GM21526 (cell line): Measurements from ENCODE around the gene THRA.

Source experiments
- ATAC-seq: cut with Tn5 transposase; IDR thresholded peaks from one replicate; pipeline ENCODE4 v1.9.1; 2021; ENCODE audit warnings: moderate library complexity; ENCODE audit not compliant: unreplicated experiment, low FRiP score

The THRA gene

DNA sequence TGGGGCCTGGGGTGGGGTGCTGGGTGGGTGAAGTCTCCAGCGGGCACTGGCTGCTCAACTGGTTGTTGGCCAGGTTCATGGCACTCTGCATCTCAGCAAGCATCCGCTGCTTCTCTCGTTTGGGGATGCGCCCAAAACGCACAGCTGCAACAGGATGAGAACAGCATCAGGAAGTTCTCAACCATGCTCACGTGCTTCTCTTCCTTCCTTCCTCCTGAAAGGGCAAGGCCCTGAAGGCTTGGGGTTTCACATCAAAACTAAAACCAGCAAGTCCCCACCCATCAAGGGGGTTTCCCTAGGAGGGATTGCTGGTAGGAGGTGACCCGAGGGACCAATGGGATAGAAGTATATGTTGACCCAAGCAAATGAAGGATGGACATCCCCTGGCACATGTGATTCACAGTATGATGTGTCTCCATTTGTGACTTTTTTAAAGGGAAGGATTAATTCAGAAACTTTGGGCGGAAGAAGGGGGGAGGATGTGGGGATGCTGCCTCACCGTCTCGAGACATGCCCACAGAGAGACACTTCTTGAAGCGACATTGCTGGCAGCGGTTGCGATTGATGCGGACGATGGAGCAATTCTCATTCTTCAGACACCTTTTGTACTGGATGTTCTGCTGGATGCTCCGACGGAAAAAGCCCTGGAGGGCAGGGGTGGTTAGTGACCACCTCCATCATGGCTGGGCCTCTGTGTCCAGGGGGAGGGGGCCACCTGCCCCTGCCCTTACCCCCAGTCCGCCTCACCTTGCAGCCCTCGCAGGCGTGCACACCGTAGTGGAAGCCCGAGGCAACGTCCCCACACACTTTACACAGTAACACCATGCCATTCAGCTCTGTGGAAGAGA lies 33.4 kb downstream of the THRA start:
- ATAC-seq, result peak; percentile 43

DNA sequence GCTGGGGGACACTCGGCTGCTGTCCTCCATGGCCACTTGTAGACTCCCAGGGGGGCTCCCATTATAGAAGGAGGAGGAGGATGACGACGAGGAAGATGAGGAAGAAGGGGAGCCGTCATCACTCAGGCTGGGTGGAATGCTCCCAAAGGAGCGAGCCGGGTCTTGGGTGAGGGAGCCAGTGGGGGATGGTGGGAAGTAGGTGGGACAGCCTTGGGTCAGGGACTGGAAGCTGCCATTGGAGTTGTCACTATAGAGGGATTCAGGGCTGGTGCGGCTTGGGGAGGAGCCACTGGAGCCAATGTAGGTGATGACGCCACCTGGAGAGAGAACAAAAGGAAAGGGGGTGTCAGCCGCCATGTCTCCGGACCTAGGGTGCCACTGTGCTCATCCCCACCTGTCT lies 34.3 kb downstream of the THRA start:
- no peak for ATAC-seq

DNA sequence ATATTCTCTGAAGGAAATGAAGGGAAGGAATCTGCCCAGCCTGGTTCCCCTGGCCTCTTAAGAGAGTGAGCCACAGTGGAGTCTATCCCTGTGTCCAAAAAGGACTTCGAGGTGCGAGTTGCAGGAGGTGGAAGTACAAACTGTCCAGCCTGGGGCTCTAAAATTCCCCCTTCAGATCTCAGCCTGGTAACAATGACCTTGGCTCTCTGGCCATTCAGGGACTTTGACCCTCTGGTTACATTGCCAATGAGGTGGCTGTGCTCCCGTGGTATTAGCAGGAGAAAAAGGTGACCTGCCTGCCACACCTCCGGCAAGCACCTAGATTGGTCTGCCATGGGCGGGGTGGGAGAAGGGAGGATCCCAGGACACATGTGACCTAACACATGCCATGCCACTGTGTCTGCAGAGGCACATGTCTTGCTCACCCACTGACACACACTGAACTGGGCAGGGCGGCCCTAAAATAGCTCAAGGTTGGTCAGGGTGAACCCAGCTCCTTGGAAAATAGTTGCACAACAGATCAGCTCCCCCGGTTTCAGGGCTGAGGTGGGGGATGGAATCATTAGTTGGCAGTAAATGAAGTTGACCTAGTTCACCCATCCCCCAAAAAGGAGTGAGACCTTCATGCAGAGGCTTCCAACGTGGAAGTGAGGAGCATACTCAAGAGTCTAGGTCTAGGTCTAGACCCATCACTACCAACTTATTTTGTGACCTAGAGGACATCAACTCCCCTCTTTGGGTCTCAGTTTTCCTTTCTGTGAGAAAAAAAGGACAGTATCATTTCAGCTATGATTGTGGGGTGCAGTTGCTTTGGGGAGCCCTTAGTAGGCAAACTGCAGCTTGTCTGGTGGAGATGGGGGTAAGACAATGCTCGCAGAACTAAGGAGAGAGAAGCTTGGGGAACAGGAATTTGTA lies 35.4 kb downstream of the THRA start:
- no peak for ATAC-seq

DNA sequence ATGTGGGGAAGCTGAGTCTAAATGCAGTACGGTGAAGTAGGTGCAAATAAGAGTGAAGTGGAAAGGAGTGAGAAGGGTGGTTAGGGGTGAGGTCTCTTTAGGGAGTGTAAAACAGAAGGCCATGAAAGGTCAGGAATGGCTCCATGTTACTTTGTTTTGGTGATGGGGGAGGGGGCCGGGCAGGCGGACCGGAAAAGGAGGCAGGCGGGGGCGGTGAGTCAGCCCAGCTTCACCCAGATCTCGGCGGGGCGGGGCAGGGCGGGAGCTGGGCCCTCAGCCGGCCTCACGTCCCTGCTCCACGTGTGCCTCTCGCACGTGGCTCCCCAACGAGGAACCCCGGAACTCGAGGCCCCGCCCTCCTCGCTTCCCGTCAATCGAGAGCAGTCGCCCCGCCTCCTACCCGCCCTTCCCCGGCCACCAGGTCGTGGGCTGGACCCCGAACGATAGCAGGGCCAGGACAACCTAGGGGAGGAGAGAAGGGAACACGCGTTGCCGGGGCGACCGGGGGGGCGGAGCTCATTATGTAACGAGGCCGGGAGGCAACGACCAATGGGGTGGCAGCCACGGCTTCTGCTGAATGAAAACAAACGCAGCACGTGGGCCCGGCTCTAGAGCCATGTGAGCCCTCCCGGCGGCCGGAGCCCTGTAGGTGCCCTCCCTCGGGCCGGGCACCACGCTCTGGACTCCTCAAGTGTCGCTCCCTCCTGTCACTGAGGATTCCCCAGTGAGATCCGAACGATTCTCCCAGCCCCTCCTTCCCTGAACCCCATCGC lies 36.3 kb downstream of the THRA start:
- ATAC-seq, result peak; percentile 49

DNA sequence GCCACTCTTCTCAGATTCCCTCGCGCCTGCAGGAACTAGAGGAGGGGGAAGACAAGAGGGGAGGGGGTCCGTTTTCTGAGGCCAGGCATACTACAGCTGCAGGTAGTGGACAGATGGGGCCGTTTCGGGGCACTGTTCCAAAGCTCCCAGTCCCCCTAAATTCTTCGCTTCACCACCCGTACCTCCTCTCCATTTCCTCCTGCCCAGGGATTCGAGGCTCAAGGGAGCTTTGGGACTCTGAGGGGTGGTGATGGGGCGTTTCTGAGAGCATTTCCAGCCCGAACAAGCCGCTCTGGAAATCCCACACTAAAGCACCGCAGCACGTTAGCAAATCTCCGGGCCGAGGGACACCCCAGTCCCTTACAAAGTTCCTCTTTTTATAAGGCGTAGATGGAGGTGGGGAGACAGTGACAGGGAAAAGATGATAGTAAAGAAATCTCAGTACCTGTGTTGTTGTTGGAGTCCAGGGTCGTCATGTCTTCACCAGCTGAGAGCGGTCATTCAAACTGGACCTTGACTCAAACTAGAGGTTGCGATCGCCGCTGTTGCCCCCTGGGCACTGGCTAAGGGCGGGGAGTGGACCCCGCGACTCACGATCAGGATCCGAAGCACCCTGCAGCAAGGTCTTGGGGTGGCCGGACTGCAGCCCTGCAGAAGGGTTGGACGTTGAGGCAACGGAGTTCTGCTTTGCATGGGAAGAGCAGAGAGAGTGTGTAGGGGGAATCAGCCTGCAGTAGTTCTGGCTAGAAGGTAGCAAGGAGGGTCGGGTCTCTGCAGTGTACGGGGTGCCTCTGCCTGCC lies 37.1 kb downstream of the THRA start:
- no peak for ATAC-seq

DNA sequence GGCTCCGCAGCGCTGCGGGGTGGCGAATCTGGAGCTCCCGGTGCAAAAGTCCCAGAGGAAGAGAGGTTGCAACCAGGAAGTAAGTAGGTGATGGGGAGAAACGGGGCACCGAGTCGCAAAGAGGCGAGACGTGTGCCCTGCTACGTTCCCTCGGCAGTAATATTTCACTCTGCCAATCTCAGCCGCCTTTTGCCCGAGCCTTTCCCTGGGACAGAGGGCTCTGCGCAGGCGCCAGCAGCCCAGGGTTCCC lies 37.6 kb downstream of the THRA start, which contains the start of gene NR1D1:
Gene NR1D1 (minus strand): TSS at position 171 of the 250 bp plus-strand sequence. CDS start 495 bp downstream, outside the sequence.
- no peak for ATAC-seq

DNA sequence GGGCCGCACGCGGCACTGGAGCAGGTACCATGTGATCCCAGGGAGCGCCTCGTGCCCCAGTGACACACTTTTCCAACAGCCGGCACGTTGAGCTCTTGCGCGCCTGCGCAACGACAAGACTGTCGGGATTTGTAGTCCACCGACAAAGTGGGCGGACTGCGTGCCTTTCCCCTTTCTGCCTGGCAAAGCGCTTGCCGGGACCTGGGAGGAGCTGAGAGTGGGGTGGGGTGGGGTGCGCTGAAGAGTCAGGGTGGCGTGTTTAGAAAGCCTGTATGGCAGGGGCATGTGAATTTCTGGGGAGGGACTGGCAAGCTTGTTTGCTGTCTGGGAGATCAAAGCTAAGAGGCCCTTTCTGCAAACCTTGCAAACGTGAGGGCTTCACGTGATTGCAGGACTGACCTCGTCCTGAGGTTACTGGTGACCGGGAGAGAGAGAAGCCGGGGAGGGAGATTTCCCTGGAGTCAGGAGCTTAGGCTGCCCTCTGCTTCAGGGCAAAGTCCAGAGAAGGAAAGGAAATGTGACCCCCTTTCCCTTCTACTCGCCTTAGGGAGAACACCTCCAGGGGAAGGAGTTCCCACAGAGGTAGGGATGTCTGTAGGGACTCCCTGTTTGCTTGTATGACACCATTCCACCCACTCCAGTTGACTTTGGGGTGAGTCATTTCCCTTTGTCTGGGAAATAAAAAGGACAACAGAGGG lies 38.1 kb downstream of the THRA start:
- ATAC-seq, result no peak

DNA sequence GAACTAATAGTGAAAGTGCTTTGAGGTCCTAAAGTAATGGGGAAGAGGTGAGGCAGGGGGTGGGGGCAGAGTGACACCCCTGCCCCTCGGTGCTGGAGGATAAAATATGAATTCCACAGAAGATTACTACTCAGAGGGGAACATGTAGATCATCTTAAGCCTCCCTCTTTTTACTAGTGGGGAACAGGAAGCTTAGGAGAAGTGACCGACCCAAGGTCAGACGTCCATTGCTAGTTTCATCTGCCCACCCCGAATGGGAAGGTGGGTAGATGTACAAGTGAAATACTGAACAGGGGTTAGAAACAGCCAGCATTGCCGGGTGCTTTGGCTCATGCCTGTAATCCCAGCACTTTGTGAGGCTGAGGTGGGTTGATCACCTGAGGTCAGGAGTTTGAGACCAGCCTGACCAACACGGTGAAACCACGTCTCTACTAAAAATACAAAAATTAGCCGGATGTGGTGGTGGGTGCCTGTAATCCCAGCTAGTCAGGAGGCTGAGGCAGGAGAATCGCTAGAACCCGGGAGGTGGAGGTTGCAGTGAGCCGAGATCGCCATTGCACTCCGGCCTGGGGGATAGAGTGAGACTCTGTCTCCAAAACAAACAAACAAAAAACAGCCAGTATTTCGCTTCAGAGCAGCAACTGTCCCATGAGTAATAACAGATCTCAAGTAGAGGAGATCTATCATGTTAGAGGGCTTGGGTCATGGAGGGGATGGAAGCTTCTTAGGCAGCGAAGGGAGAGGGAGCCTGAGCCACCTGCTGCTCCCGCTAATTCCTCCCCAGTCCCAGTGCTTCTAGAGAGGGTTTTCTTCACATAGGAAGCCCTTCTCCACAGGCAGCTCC lies 38.8 kb downstream of the THRA start:
- no peak for ATAC-seq

DNA sequence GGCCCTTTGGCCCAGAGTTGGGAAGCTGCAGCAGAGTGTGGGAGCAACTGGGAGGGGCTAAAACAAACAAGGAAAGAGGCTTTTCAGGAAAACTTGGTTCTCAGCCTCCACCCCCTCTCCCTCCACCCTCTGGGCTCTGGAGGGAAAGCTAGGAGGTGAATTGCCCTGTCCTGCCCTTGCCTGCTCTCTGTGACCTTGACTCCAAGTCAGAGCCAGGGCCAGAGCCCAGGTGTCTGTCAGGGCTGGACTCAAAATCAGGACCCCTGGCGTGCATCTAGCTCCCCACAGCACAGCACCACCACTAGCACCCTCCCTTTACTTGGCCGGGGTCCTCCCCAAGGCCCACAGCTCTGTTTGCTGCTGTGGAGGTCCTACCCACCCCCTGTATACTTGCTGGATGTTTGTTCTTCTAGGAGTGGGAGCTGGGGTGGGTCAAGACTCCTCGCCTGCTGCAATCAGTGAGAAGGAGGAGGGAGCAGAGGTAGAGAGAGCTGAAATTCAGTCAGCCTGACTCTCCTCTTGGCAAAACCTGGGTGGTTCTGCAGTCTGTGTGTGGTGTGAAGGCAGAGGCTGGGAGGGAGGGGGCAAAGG lies 40.4 kb downstream of the THRA start:
- ATAC-seq, result no peak

DNA sequence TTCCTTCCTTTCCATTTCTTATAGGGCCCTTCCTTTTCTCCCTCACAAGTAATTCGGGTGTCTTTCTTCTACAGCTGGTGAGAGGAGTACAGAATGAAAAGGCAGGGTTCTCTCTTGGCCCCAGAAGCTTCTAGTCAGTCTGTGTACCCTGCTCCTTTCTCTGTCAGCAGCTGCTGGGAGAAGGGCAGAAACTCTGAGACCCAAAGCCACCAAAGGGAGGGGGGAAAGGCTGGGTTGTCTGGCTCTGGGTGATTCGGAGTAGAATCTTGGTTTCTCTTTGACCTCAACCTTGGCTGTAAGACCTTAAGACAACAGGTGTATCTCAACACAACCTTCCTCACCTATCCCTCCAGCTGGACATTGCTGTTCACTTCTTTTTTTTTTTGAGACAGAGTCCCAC lies 40.9 kb downstream of the THRA start:
- ATAC-seq, result no peak

DNA sequence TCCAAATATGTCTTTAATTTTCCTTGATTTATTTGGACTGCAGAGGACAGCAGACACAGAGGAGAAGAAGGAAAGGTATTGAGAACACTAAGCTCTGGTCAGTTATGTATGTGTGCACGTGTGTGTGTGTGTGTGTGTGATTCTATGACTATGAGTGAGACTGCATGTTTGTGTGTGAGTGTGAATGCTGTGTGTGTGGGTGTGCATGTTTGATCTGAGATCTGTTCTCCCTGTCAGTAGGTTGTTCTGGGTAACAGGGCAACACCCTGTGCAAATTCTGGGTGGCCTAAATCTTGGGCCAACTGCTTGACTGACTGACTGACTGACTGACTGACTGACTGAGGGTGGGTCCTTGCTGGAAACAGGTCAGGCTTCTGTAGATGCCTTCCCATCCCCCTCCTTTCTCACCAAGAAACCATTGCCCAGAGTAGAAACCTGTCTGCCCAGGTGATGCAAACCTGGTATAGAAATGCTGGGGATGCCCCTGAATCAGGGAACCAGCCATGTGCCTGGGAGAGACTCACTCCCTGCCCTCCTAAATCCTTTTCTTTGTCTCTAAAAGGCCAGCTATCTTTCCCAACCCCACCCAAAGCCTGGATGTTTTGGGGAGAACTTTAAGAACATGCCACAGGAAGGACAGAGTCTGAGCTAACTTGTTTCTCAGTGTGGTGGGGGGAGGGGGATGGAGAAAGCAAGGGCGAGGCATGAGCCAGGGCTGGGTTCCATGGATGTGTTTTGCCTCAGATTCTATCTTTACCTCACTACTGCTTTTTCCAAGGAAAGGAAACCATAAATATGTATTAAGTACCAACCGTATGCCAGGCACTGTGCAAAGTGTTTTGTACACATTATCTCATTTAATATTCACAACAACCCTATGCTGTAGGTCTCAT lies 42.1 kb downstream of the THRA start:
- ATAC-seq, result no peak

DNA sequence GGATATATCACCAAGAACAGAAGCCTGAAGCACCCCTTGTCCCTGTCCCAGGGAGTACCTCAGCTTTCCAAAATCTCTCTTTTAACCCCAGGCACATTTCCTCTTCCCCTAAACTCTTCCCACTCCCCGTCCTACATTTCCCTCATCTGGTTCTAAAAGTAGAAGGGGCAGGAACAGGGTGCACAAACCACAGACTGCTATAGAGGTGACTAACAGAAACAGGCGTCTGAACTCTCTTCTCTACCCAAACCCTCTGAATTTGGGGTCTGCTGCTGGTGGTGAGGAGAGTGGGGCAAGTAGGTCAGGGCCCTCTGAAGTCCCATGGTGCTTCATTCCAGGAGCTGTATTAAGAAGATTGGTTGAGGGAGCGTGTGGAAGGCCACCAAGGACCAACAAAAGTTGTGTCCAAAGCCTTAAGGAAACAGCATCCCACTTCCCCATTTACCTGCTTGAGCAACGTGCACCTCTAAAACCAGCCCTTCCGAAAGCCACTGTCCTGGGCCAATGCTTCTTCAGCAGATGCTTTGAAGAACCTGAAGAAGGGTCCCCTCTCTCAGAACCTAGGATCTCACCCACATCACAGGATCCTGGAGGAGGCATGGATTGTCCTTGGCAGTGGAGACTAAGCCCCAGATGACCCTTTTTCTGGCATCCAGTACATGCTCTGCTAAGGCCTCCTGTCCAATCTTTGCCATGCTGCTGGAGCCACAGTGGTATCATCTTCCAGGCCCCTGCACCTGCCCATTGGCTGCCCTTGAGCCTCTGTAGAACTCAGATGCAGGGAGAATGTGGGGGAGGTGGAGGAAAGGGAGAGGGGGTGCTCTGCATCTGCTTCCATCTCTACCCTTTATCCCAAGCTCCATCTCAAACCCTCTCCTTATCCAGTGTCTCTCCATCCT lies 43.3 kb downstream of the THRA start:
- no peak for ATAC-seq

DNA sequence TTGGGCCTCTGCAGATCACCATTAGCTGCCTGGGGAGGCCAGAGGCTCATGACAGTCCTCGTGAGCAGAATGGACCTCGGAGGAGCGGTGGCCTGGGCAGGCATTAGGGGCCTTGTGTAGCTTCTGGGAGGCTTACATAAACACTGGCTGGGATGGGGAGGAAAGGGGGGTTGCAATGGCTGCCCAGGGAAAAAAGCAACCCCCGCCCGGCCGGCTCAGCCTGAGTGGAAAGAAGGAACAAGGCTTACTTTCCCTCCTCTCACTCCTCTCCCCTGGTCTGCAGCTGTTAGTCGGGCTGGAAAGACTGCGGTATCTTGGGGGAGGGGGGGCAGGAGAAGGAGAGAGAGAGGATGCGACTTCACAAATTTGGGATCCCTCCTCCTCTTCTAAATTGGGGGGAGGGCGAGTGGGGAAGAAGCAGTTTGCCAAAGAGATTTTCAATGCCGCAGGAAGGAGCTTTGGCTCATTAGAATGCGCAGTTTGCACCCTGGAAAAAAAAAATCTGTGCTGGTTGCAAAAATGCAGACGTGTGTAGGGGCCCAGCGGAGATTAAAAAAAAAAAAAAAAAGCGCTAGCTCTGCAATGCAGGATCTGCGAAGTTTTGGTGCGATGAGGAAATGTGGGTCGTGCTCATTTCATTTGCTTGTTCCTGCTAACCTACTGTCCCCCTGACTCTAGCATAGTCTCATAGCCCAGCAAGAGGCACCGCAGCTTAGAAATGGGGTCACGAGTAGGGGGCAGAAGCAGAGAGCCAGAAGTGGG lies 44.2 kb downstream of the THRA start:
- ATAC-seq, result no peak

DNA sequence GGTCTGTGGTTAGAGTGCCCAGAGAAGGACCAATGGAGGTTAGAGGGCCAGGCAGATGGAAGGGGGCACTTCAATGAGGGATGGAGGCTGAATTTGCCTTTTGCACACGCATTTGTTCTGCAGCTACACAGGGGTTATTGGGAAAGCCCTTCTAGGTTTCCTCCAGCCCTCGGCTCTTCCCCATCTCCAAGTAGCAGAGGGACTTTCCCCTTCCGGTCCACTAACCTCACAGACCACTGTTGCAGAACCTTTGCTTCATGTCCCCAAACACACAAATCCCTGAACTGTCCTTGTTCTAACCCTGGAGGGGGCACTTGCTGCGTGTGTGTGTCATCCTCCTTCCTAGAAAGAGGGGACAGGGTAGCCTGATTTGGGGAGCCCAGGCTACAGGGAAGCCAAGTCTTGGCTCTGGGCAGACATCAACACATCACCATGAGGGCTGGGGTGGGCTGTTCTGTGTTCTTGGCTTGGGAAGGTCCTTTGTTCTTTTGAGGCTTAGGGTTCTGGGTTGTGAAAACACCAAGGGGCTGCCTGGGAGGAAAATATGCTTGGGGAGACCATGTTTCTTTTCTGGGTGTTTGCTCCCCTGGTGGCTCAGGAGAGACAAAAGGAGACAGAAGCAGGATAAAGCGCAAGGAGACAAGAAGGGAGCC lies 44.9 kb downstream of the THRA start:
- ATAC-seq, result no peak
